HFFc6 (cell line): ENCODE results near the gene NACA. TPM values are rescaled to one million over a fixed set of nuclear protein-coding genes. Genes with fewer than 3 reads are reported as not detected.
A peak's percentile ranks its signal among the peaks of the same experiment; 100 is the strongest.

ENCODE experiments used
- DNase-seq: peaks from one replicate; pipeline ENCODE4 v3.0.0-alpha.2; 2018
- H3K27ac Mint-ChIP-seq: 2 replicates; pipeline ENCODE4 v1.8.0; 2020; ENCODE audit warnings: mild to moderate bottlenecking, mixed read lengths
- H3K27me3 Mint-ChIP-seq: 2 replicates; pipeline ENCODE4 v1.8.0; 2021; ENCODE audit warnings: mild to moderate bottlenecking, moderate library complexity, mixed read lengths; ENCODE audit not compliant: insufficient read depth
- H3K36me3 Mint-ChIP-seq: 2 replicates; pipeline ENCODE4 v1.8.0; 2021; ENCODE audit warnings: low read depth, mixed read lengths
- H3K4me1 Mint-ChIP-seq: 2 replicates; pipeline ENCODE4 v1.8.0; 2020; ENCODE audit warnings: low read depth, mixed read lengths
- H3K4me3 Mint-ChIP-seq: 2 replicates; pipeline ENCODE4 v1.8.0; 2020; ENCODE audit warnings: mild to moderate bottlenecking, moderate library complexity, mixed read lengths
- H3K9me3 Mint-ChIP-seq: 2 replicates; pipeline ENCODE4 v1.8.0; 2020; ENCODE audit warnings: mild to moderate bottlenecking, mixed read lengths
- CTCF ChIP-seq: fragments of 200-600 bp; sonication (generic); IDR thresholded peaks from 2 replicates; pipeline ENCODE4 v1.5.0; 2021; ENCODE audit warnings: antibody characterized with exemption, mild to moderate bottlenecking
- total RNA-seq, 6 experiments: library from RNA; stranded (reverse); fragmentation: NEBNext Ultra II Directional; extraction: Animal tissue kit (Norgen Biotek cat#: 25700); gene quantifications; 2 replicates in 1 of 6; 3 replicates in 5 of 6; pipeline ENCODE4 v1.2.3, GENCODE V29; 2021

The NACA gene
- total RNA-seq, 6 experiments from 2014 or later, result 716 to 840 (median 802) TPM

GRCh38 chr12:56684745-56685359, 40.2 kb downstream of the NACA start:
- Mint-ChIP-seq H3K36me3 (peaks cover 41% of the 10 kb centered on the region), H3K4me3 (peak overlapping the region; percentile 72), H3K27ac (peak overlapping the region; percentile 55), H3K9me3 (no peaks in the 10 kb centered on the region), H3K27me3 (peaks cover 11% of the 10 kb centered on the region), H3K4me1 (peaks cover 28% of the 10 kb centered on the region)
- DNase-seq, result no peak
- no peak for TF ChIP-seq CTCF

- Mint-ChIP-seq H3K4me1 (peaks cover 29% of the 10 kb centered on the region), H3K27me3 (peaks cover 6% of the 10 kb centered on the region), H3K27ac (no peak overlapping the region), H3K9me3 (no peaks in the 10 kb centered on the region), H3K36me3 (peaks cover 42% of the 10 kb centered on the region), H3K4me3 (no peak overlapping the region)
- no peak for TF ChIP-seq CTCF
- DNase-seq, result no peak
These were observed 42.8 kb downstream of the NACA start for GRCh38 chr12:56682323-56682722.

- no peak for DNase-seq
- Mint-ChIP-seq H3K4me3 (no peak overlapping the region), H3K36me3 (peaks cover 30% of the 10 kb centered on the region), H3K9me3 (no peaks in the 10 kb centered on the region), H3K4me1 (peaks cover 22% of the 10 kb centered on the region), H3K27ac (no peak overlapping the region), H3K27me3 (peaks cover 2% of the 10 kb centered on the region)
- TF ChIP-seq CTCF, result no peak
These were observed 45.1 kb downstream of the NACA start for GRCh38 chr12:56679883-56680575.

GRCh38 chr12:56678852-56679251, 46.2 kb downstream of the NACA start:
- H3K27ac Mint-ChIP-seq, result peak overlapping the region; percentile 18; the same call in 1 of the 2 replicates
- H3K9me3 Mint-ChIP-seq, result no peaks in the 10 kb centered on the region
- peaks cover 2% of the 10 kb centered on the region for H3K27me3 Mint-ChIP-seq
- no peak for TF ChIP-seq CTCF
- no peak overlapping the region for H3K4me3 Mint-ChIP-seq
- no peak for DNase-seq
- peaks cover 21% of the 10 kb centered on the region for H3K36me3 Mint-ChIP-seq
- peaks cover 14% of the 10 kb centered on the region for H3K4me1 Mint-ChIP-seq

GRCh38 chr12:56677680-56678079, 47.4 kb downstream of the NACA start:
- H3K4me1 Mint-ChIP-seq, result peaks cover 19% of the 10 kb centered on the region; the same call in 1 of the 2 replicates
- no peak overlapping the region for H3K4me3 Mint-ChIP-seq
- no peaks in the 10 kb centered on the region for H3K9me3 Mint-ChIP-seq
- H3K36me3 Mint-ChIP-seq, result peaks cover 26% of the 10 kb centered on the region
- peak overlapping the region; percentile 24; the same call in 1 of the 2 replicates for H3K27ac Mint-ChIP-seq
- no peak for DNase-seq
- peaks cover 2% of the 10 kb centered on the region for H3K27me3 Mint-ChIP-seq
- TF ChIP-seq CTCF, result no peak
